Chondrocyte (in vitro differentiated cells): ENCODE results near the gene B3GNT3. TPM values are rescaled to one million over a fixed set of nuclear protein-coding genes. Genes with fewer than 3 reads are reported as not detected.

ENCODE experiments used
- DNase-seq: peaks from one replicate; pipeline ENCODE4 v3.0.0; 2021; ENCODE audit warnings: mixed read lengths, low spot score
- H3K27ac Mint-ChIP-seq: one replicate; pipeline ENCODE4 v1.8.0; 2021; ENCODE audit warnings: mild to moderate bottlenecking, moderate library complexity, mixed read lengths; ENCODE audit not compliant: unreplicated experiment
- H3K27me3 Mint-ChIP-seq: 2 replicates; pipeline ENCODE4 v1.8.0; 2021; ENCODE audit warnings: low read depth, mixed read lengths
- H3K36me3 Mint-ChIP-seq: 2 replicates; pipeline ENCODE4 v1.8.0; 2021; ENCODE audit warnings: low read depth, mixed read lengths
- H3K4me1 Mint-ChIP-seq: 2 replicates; pipeline ENCODE4 v1.8.0; 2021; ENCODE audit warnings: low read depth, mild to moderate bottlenecking, mixed read lengths
- H3K4me3 Mint-ChIP-seq: one replicate; pipeline ENCODE4 v1.8.0; 2021; ENCODE audit warnings: mild to moderate bottlenecking, moderate library complexity, mixed read lengths; ENCODE audit not compliant: unreplicated experiment
- H3K9me3 Mint-ChIP-seq: 2 replicates; pipeline ENCODE4 v1.8.0; 2021; ENCODE audit warnings: low read depth, mixed read lengths
- total RNA-seq: library from RNA; stranded (reverse); gene quantifications from 3 replicates; pipeline ENCODE4 v1.2.1, GENCODE V29; 2021
- TF ChIP-seq, protein P1 (sequence below): fragments of 200-600 bp; sonication (generic); IDR thresholded peaks from 2 replicates; pipeline ENCODE4 v1.5.0; 2021; ENCODE audit warnings: antibody characterized with exemption, mild to moderate bottlenecking, moderate library complexity

The B3GNT3 gene
- total RNA-seq, 1 donor from 2014 or later = not detected

DNA sequence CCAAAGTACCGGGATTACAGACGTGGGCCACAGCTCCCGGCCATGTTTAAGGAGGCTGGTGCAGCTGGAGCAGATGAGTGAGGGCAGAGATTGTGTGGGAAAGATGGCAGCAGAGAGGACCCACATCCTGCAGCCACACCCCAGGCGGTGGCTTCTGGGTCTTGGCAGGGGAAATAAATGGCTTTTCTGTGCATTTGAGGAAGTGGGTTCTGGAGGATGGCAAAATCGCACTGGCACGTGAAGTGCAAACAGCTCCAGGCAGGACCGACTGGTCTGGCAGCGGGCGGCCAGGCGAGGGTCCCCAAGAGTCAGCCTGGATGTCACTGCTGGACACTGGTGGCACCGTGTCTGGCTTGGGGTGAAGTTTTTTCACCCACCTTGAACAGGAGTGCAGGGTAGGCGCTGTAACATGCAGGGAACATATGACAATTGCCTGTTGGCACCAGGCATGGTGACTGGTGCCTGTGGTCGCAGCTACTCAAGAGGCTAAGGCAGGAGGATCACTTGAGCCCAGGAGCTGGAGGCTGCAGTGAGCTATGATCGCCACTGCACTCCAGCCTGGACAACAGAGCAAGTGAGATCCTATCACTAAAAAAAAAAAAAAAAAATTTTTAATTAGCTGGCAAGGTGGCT, 8.4 kb downstream of the B3GNT3 start:
- Mint-ChIP-seq H3K4me3 (no peak overlapping the region), H3K36me3 (no peaks in the 10 kb centered on the region), H3K4me1 (no peaks in the 10 kb centered on the region), H3K27me3 (peaks cover 29% of the 10 kb centered on the region), H3K9me3 (no peaks in the 10 kb centered on the region), H3K27ac (no peak overlapping the region)
- TF ChIP-seq, protein P1, sequence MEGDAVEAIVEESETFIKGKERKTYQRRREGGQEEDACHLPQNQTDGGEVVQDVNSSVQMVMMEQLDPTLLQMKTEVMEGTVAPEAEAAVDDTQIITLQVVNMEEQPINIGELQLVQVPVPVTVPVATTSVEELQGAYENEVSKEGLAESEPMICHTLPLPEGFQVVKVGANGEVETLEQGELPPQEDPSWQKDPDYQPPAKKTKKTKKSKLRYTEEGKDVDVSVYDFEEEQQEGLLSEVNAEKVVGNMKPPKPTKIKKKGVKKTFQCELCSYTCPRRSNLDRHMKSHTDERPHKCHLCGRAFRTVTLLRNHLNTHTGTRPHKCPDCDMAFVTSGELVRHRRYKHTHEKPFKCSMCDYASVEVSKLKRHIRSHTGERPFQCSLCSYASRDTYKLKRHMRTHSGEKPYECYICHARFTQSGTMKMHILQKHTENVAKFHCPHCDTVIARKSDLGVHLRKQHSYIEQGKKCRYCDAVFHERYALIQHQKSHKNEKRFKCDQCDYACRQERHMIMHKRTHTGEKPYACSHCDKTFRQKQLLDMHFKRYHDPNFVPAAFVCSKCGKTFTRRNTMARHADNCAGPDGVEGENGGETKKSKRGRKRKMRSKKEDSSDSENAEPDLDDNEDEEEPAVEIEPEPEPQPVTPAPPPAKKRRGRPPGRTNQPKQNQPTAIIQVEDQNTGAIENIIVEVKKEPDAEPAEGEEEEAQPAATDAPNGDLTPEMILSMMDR = no peak
- DNase-seq = no peak

DNA sequence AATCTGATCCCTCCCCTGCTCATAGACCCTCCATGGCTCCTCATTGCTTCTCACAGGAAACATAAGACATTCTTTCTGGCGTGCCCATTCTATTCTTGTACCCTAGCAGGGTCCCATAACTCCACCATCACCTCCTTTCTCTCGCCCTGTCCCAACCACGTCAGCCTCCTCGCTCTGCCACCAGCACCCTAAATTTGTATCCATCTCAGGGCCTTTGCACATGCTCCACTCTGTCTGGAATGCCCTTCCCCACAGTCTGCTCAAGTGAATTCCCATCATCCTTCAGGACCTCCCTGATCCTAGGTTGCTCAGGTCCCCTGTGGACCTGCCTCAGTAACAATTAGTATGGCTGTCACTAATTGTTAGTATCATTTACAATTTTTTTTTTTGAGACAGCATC, 10.5 kb downstream of the B3GNT3 start:
- no peak for DNase-seq
- peaks cover 33% of the 10 kb centered on the region for H3K27me3 Mint-ChIP-seq
- H3K36me3 Mint-ChIP-seq = peaks cover 2% of the 10 kb centered on the region
- H3K9me3 Mint-ChIP-seq = no peaks in the 10 kb centered on the region
- H3K4me1 Mint-ChIP-seq = no peaks in the 10 kb centered on the region
- no peak overlapping the region for H3K4me3 Mint-ChIP-seq
- H3K27ac Mint-ChIP-seq = no peak overlapping the region
- TF ChIP-seq, protein P1 = no peak

DNA sequence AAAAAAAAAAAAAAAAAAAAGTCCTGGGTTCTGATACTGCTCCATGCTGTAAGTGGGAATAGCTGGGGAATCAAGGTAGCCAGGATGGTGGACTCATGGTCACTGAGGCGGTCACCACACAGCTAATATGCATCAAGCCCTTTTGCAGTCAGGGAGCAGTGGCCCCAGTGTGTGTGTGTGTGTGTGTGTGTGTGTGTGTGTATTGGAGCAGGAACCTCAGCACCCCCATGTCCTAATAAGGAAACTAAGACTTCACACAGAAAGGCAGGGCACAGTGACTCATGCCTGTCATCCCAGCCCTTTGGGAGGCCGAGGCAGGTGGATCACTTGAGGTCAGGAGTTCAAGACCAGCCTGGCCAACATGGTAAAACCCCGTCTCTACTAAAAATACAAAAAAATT, 12.0 kb downstream of the B3GNT3 start:
- TF ChIP-seq, protein P1 = no peak
- Mint-ChIP-seq H3K27me3 (peaks cover 32% of the 10 kb centered on the region), H3K36me3 (peaks cover 2% of the 10 kb centered on the region), H3K4me3 (no peak overlapping the region), H3K27ac (no peak overlapping the region), H3K9me3 (no peaks in the 10 kb centered on the region), H3K4me1 (no peaks in the 10 kb centered on the region)
- DNase-seq = no peak

DNA sequence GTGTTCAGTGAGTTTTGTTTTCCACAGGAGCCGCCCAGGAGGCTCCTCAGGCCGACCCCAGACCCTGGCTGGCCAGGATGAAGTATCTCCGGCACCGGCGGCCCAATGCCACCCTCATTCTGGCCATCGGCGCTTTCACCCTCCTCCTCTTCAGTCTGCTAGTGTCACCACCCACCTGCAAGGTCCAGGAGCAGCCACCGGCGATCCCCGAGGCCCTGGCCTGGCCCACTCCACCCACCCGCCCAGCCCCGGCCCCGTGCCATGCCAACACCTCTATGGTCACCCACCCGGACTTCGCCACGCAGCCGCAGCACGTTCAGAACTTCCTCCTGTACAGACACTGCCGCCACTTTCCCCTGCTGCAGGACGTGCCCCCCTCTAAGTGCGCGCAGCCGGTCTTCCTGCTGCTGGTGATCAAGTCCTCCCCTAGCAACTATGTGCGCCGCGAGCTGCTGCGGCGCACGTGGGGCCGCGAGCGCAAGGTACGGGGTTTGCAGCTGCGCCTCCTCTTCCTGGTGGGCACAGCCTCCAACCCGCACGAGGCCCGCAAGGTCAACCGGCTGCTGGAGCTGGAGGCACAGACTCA, 12.9 kb downstream of the B3GNT3 start:
- no peaks in the 10 kb centered on the region for H3K4me1 Mint-ChIP-seq
- H3K27me3 Mint-ChIP-seq = peaks cover 35% of the 10 kb centered on the region
- TF ChIP-seq, protein P1 = no peak

DNA sequence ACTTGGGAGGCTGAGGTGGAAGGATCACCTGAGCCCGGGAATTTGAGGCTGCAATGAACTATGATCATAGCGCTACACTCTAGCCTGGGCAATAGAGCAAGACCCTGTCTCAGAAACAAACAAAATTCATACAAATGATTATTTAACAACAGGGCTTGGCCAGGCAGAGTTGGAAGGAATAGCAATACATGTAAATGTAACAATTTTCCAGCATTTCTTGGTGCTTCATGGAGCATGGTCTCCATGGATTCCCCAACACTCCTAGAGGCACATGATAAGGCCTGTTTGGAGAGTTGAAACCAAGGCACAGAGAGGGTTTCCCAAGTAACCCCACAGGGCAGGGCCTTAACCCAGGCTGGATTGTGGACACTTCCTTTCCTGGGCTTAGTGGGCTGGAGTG, 16.2 kb downstream of the B3GNT3 start:
- DNase-seq = no peak
- no peaks in the 10 kb centered on the region for H3K9me3 Mint-ChIP-seq

More for the DNA sequence above, 12.9 kb downstream of the B3GNT3 start:
- Mint-ChIP-seq H3K27ac (no peak overlapping the region), H3K36me3 (peaks cover 2% of the 10 kb centered on the region), H3K9me3 (no peaks in the 10 kb centered on the region), H3K4me3 (no peak overlapping the region)
- DNase-seq = no peak

More for the DNA sequence above, 16.2 kb downstream of the B3GNT3 start:
- no peak overlapping the region for H3K4me3 Mint-ChIP-seq
- H3K36me3 Mint-ChIP-seq = peaks cover 2% of the 10 kb centered on the region
- no peaks in the 10 kb centered on the region for H3K4me1 Mint-ChIP-seq
- peaks cover 23% of the 10 kb centered on the region for H3K27me3 Mint-ChIP-seq
- TF ChIP-seq, protein P1 = no peak
- no peak overlapping the region for H3K27ac Mint-ChIP-seq
